Fibroblast of the aortic adventitia (primary cell): ENCODE results near the gene PRKACB. TPM values are rescaled to one million over a fixed set of nuclear protein-coding genes. Genes with fewer than 3 reads are reported as not detected.
"Not testable (repeated sequence)": the region's sequence is repeated elsewhere in the genome, so short reads cannot be mapped to it uniquely, and the experiment has no call there.

Experiments
- DNase-seq: peaks from one replicate; pipeline ENCODE4 v3.0.0-alpha.2; 2010; ENCODE audit warnings: low read depth
- H3K4me3 ChIP-seq: 2 replicates; pipeline ENCODE4 v1.5.1; 2011; ENCODE audit warnings: low read depth, mild to moderate bottlenecking, control low read depth, low read length, moderate library complexity
- total RNA-seq: library from RNA; depleted of rRNA; stranded (reverse); fragments of >200 nt; gene quantifications from 2 replicates; pipeline ENCODE4 v1.2.3, GENCODE V29; 2012; ENCODE audit warnings: low replicate concordance
- TF ChIP-seq, protein P1 (sequence below): IDR thresholded peaks from 2 replicates; pipeline ENCODE4 v1.5.1; 2011; ENCODE audit warnings: mild to moderate bottlenecking, low read length, control low read depth, inconsistent platforms; ENCODE audit not compliant: insufficient read depth

Gene PRKACB
- 18.3 and 30.3 TPM in 2 replicates for total RNA-seq

DNA sequence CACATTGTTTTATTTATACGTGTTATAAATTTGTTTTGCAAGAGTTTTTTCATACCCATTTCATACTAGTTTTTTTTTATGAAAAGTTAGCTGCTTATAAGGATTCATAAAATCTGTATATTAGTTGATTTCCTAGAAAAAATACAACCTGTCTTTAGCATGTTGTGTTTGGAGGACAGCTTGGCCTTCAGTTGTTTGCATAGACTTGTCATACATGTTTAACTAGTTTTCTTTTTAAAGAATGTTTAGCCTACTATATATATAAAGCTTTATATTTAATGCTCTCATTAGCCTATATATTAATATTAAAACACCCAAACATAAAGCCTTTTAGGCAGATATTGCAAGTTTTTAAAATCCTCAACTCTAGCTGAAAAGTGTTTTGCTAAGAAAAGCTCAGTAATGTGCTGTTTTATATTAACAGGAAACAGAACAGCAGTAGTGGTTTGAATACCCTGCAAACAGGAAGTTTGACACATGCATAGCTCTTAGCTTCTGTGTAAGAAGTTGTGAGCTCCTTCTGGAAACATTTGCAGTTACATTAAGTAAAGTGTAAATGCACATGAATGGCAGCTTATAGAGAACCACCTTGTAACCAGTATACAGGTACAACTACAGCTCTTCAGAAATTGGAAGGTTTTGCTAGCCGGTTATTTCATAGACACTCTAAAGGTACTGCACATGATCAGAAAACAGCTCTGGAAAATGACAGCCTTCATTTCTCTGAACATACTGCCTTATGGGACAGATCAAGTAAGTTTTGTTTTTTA is at the start of gene PRKACB:
Gene PRKACB (plus strand): TSS at position 476 of the 770 bp plus-strand sequence. CDS start 91 bp downstream, at position 567.
- DNase-seq = peak; percentile 30
- TF ChIP-seq, protein P1, sequence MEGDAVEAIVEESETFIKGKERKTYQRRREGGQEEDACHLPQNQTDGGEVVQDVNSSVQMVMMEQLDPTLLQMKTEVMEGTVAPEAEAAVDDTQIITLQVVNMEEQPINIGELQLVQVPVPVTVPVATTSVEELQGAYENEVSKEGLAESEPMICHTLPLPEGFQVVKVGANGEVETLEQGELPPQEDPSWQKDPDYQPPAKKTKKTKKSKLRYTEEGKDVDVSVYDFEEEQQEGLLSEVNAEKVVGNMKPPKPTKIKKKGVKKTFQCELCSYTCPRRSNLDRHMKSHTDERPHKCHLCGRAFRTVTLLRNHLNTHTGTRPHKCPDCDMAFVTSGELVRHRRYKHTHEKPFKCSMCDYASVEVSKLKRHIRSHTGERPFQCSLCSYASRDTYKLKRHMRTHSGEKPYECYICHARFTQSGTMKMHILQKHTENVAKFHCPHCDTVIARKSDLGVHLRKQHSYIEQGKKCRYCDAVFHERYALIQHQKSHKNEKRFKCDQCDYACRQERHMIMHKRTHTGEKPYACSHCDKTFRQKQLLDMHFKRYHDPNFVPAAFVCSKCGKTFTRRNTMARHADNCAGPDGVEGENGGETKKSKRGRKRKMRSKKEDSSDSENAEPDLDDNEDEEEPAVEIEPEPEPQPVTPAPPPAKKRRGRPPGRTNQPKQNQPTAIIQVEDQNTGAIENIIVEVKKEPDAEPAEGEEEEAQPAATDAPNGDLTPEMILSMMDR = no peak
- H3K4me3 ChIP-seq = no peak within 1 kb of the TSS

DNA sequence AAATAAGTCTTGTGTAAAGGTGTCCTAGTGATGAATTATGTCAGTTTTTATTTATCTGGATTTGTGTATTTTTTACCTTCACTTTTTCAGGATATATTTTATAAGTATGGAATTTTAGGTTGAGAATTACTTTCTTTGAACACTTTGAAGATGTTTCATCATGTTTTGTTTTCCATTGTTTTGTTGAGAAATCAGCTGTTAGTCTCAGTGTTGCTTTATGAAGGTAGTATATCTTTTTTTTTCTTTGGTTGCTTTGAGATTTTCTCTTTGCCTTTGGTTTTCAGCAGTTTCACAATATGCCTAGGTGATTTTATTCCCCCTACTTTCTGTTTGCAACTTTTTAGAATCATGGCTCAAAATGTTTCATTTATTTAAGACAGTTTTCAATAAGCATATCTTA is 48.8 kb upstream of the PRKACB start:
- TF ChIP-seq, protein P1 = no peak
- no peak overlapping the region for H3K4me3 ChIP-seq
- no peak for DNase-seq

DNA sequence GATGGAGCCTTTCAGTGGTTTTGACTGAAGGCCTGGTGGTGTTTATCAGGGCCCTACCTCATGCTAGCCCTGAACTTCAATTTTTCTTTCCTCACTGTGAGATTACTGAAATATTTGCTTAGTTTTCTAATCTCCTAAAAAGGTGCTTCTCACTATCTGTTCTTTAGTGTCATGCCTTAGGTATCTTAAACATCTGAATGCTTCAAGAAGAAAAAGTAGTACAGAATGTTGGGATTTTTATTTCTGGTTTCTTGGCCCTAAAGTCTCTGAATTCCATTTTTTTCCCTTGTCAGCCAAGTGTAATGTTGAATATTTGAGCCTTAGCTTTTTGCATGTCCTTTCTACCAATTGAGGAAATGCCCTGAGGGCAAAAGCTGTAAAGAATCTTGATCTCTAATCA is 47.9 kb upstream of the PRKACB start:
- no peak for DNase-seq
- no peak overlapping the region for H3K4me3 ChIP-seq
- TF ChIP-seq, protein P1 = no peak

DNA sequence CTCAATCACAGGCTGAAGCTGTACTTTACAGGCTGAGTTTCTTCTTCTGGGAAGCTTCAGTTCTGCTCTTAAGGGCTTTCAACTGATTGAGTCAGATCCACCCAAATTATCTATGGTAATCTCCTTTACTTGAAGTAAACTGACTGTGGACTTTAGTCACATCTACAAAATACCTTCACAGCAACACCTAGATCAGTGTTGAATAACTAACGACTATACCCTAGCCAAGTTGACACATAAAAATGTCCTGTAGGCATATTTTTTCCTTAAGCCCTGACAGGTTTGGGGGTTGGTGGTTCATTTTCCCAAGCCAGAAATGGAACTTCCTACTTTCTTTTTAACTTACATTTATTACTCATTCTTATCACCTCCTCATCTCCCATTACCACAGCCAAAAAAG is 42.9 kb upstream of the PRKACB start:
- H3K4me3 ChIP-seq = no peak overlapping the region
- no peak for DNase-seq
- TF ChIP-seq, protein P1 = no peak

DNA sequence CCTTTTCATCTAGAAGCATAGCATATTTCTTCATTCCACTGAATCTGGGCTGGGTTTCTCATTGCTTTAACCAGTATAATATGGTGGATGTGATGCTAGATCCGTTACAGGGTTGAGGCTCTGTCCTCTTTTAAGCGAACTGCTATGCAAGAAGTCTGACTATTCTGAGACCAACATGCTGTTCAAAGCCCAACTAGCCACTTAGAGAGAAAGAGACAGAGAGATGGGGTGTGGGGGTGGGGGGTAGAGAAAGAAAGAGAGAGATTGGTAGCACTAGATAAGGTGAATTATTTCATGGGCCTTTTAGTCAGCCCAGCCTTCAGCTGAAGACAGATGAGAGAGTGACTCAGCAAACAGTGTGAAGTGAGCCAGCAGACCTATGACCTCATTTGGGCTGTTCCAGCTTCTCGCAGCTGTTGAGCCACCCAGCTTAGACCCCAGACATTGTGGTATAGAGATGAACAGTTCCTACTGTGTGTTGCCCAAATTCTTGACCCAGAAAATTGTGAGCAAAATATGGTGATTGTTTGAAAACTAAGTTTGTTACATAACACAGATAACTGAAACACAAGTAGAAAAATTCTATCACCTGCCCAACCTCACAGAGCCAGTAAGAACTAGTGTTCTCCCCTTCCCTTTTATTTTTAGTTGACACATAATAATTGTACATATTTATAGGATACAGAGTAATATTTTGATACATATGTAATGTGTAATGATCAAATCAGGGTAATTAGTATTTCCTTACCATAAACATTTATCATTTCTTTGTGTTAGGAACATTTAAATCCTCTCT is 40.7 kb upstream of the PRKACB start:
- TF ChIP-seq, protein P1 = no peak
- DNase-seq = peak; percentile 90

DNA sequence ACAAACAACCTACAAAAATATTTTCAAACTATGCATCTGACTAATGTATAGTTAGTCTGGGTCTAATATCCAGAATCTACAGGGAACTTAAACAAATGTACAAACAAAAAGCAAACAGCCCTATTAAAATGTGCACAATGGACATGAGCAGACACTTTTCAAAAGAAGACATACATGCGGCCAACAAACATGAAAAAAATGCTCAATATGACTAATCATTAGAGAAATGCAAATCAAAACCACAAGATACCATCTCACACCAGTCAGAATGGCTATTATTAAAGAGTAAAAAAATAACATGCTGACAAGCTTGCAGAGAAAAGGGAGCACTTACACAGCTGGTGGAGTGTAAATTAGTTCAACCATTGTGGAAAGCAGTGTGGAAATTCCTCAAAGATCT is 36.5 kb upstream of the PRKACB start:
- DNase-seq = peak; percentile 75
- not testable (repeated sequence) for H3K4me3 ChIP-seq

More for the DNA sequence above, 40.7 kb upstream of the PRKACB start:
- no peak overlapping the region for H3K4me3 ChIP-seq

DNA sequence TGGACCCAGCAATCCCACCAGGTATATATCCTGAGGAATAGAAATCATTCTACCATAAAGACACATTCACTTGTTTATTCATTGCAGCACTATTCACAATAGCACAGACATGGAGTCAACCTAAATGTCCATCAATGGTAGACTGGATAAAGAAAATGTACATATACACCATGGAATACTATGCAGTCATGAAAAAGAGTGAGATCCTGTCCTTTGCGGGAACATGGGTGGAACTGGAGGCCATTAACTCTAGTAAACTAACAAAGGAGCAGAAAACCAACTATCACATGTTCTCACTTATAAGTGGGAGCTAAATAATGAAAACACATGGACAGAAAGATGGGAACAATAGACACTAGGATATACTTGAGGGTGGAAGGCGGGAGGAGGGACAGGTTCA is 36.1 kb upstream of the PRKACB start:
- TF ChIP-seq, protein P1 = no peak
- DNase-seq = no peak
- no peak overlapping the region for H3K4me3 ChIP-seq
